DOHH2 (cell line): ENCODE data around the gene IFITM2.
"Not testable (repeated sequence)": the region's sequence is repeated elsewhere in the genome, so short reads cannot be mapped to it uniquely, and the experiment has no call there.

Source experiments
- H3F3A ChIP-seq: fragments of 200-600 bp; sonication (generic), shearing (Covaris generic); 2 replicates; pipeline ENCODE4 v1.6.0; 2016; ENCODE audit warnings: antibody characterized with exemption, mild to moderate bottlenecking; ENCODE audit not compliant: control insufficient read depth, insufficient read depth
- H3K27ac ChIP-seq: fragments of 200-600 bp; sonication (generic); 2 replicates; pipeline ENCODE4 v1.5.1; 2014; ENCODE audit warnings: low read depth, mild to moderate bottlenecking, low read length, moderate library complexity
- H3K27me3 ChIP-seq: fragments of 200-600 bp; sonication (generic); 2 replicates; pipeline ENCODE4 v1.6.1; 2014; ENCODE audit warnings: mild to moderate bottlenecking, low read length, mixed read lengths; ENCODE audit not compliant: control insufficient read depth
- H3K36me3 ChIP-seq: fragments of 200-600 bp; sonication (generic); 2 replicates; pipeline ENCODE4 v1.6.1; 2014; ENCODE audit warnings: mild to moderate bottlenecking, low read length, moderate library complexity, mixed read lengths; ENCODE audit not compliant: control insufficient read depth
- H3K4me1 ChIP-seq: fragments of 200-600 bp; sonication (generic); 2 replicates; pipeline ENCODE4 v1.6.1; 2014; ENCODE audit warnings: mild to moderate bottlenecking, low read length, mixed read lengths; ENCODE audit not compliant: control insufficient read depth
- H3K4me2 ChIP-seq: fragments of 200-600 bp; sonication (generic); 2 replicates; pipeline ENCODE4 v1.6.0; 2014; ENCODE audit warnings: mild to moderate bottlenecking, low read length, moderate library complexity
- H3K4me3 ChIP-seq: fragments of 200-600 bp; sonication (generic); 2 replicates; pipeline ENCODE4 v1.5.1; 2014; ENCODE audit warnings: mild to moderate bottlenecking, low read length, mixed read lengths
- H3K79me2 ChIP-seq: fragments of 200-600 bp; sonication (generic); 2 replicates; pipeline ENCODE4 v1.6.1; 2014; ENCODE audit warnings: mild to moderate bottlenecking, low read length, mixed read lengths; ENCODE audit not compliant: control insufficient read depth
- H3K9me2 ChIP-seq: fragments of 200-600 bp; sonication (generic); replicated peaks from 2 replicates; pipeline ENCODE4 v1.6.1; 2014; ENCODE audit warnings: mild to moderate bottlenecking, low read length, mixed read lengths; ENCODE audit not compliant: control insufficient read depth
- H3K9me3 ChIP-seq: fragments of 200-600 bp; sonication (generic); 2 replicates; pipeline ENCODE4 v1.6.1; 2014; ENCODE audit warnings: antibody characterized with exemption, low read length, mixed read lengths; ENCODE audit not compliant: control insufficient read depth, insufficient read depth
- H4K20me1 ChIP-seq: fragments of 200-600 bp; sonication (generic); 2 replicates; pipeline ENCODE4 v1.6.0; 2014; ENCODE audit warnings: low read depth, mild to moderate bottlenecking, antibody characterized with exemption, low read length, moderate library complexity; ENCODE audit not compliant: control insufficient read depth, insufficient read depth
- CTCF ChIP-seq: fragments of 200-600 bp; sonication (generic); IDR thresholded peaks from one replicate; pipeline ENCODE4 v1.5.1; 2014; ENCODE audit warnings: antibody characterized with exemption, mild to moderate bottlenecking, low read depth, low read length; ENCODE audit not compliant: poor library complexity, severe bottlenecking
- EZH2phosphoT487 ChIP-seq: fragments of 200-600 bp; sonication (generic); IDR thresholded peaks from 2 replicates; pipeline ENCODE4 v1.6.1; 2017; ENCODE audit warnings: borderline replicate concordance, mild to moderate bottlenecking, antibody characterized with exemption, low read length, moderate library complexity, mixed read lengths

Gene IFITM2

GRCh38 chr11:332651-333480 is 25.2 kb downstream of the IFITM2 start:
- Histone ChIP-seq H4K20me1 (no peaks in the 10 kb centered on the region), H3K9me2 (no peaks in the 10 kb centered on the region), H3K79me2 (no peaks in the 10 kb centered on the region), H3K27ac (no peak overlapping the region), H3K4me3 (no peak overlapping the region), H3F3A (peaks cover 14% of the 10 kb centered on the region), H3K4me2 (no peak overlapping the region), H3K27me3 (no peaks in the 10 kb centered on the region), H3K9me3 (peaks cover 6% of the 10 kb centered on the region; the same call in 1 of the 2 replicates), H3K4me1 (peaks cover 43% of the 10 kb centered on the region), H3K36me3 (no peaks in the 10 kb centered on the region)
- no peak for TF ChIP-seq EZH2phosphoT487
- TF ChIP-seq CTCF = no peak

DNA sequence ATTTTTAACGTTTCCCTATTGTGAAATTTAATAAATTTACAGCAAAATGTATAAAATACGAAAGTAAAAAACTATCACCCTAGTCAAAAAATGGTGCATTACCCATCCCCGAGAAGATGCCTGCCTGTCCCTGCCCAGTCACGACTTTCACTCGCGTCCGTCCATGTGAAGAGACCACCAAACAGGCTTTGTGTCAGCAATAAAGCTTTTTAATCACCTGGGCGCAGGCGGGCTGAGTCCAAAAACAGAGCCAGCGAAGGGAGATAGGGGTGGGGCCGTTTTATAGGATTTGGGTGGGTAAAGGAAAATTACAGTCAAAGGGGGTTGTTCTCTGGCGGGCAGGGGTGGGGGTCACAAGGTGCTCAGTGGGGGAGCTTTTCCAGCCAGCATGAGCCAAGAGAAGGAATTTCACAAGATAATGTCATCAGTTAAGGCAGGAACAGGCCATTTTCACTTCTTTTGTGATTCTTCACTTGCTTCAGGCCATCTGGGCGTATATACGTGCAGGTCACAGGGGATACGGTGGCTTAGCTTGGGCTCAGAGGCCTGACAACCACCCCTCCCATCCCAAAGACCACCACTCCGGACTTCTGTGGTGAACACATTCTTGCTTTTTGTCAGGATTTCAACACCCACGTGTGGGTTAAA is 26.1 kb downstream of the IFITM2 start:
- H3K9me3 ChIP-seq, H3K4me2 ChIP-seq, H3K27ac ChIP-seq: not testable (repeated sequence)

DNA sequence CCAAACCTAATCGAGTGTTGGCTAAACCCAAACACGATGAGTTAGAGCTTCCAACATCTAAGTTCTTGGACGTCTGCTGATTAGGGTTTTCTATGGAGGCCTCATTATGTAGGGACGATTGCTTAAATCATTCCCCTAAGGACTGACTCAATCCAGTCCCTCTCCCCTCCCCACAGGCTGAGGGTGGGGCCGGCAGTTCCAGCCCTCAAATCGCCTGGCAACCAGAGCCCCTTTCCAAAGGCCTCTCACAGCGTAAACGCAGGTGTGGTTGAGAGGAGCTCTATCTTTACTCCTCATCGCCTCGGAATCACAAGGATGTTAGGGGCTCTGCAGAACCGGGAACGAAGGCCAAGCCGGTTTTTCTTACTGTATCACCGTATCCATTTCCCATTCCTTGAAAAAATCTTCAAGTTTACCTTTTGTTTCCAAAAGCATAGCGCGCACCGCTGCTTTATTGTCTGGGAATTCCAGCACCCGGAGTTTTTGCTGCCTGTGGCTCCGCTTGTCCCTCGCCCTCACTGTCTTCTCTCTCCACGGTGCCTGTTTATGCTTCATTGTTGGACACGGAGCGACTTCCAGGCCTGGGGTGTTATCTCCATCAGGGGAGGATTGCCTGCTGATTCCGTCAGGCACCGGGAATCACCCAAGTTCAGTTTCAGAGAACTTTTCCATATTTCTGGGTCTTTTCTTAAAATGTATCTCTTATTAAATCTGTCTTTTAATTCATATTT is 26.8 kb downstream of the IFITM2 start:
- no peak overlapping the region for H3K4me2 ChIP-seq
- no peak overlapping the region for H3K27ac ChIP-seq
- peaks cover 30% of the 10 kb centered on the region for H3K4me1 ChIP-seq
- no peaks in the 10 kb centered on the region for H3K27me3 ChIP-seq
- TF ChIP-seq CTCF = no peak
- TF ChIP-seq EZH2phosphoT487 = no peak
- H3K36me3 ChIP-seq = no peaks in the 10 kb centered on the region
- no peaks in the 10 kb centered on the region for H4K20me1 ChIP-seq
- H3K9me3 ChIP-seq = peaks cover 2% of the 10 kb centered on the region; the same call in 1 of the 2 replicates
- H3K9me2 ChIP-seq = no peaks in the 10 kb centered on the region
- no peak overlapping the region for H3K4me3 ChIP-seq
- H3F3A ChIP-seq = peaks cover 6% of the 10 kb centered on the region
- no peaks in the 10 kb centered on the region for H3K79me2 ChIP-seq

More for the DNA sequence above, 26.1 kb downstream of the IFITM2 start:
- not testable (repeated sequence) for H3K4me3 ChIP-seq, H3K79me2 ChIP-seq, H4K20me1 ChIP-seq, H3K27me3 ChIP-seq, H3K9me2 ChIP-seq, H3K36me3 ChIP-seq, H3F3A ChIP-seq
- H3K4me1 ChIP-seq = peaks cover 36% of the 10 kb centered on the region
